ENCODE results near the gene NALF2. TPM values are rescaled to one million over a fixed set of nuclear protein-coding genes. Genes with fewer than 3 reads are reported as not detected.

Gene NALF2
- 1 to 10 TPM in 2 of 7 donors, under 1 TPM in 4, not detected in 1; 0.07 to 3.7 (median 0.46) TPM for total RNA-seq
- polyA plus RNA-seq, result under 1 TPM in 2 of 3 donors, not detected in 1; 0.03 to 0.06 TPM
- long read RNA-seq, donor 1, result 0 reads
- long read RNA-seq, donor 2, result 0 reads

- Histone ChIP-seq H3K27me3 (replicated peaks in 1 of 7) (peaks cover 0 to 66% (median 27%) of the 10 kb centered on the region in 7 donors), H3K4me1 (peaks cover 0 to 22% (median 3%) of the 10 kb centered on the region in 6 donors), H3K9me3 (no peaks in the 10 kb centered on the region), H3K4me3 (peak within 1 kb of the TSS; percentile 22 to 71 (median 38)), H3K27ac (peak within 1 kb of the TSS in 1 of 8 donors; percentile 38), H3K36me3 (no peaks in the 10 kb centered on the region)
- 0 to 43% (median 4%) methylated on average over 11 to 59 of the region's 66 CpGs for WGBS, 5 donors
- intact Hi-C loops (cut with DNase I; ENCODE audit: low total_unique reads), result no loop called here
- TF ChIP-seq POLR2AphosphoS5 (IDR thresholded peaks at IDR 0.05) (no peak), POLR2A (IDR thresholded peaks at IDR 0.05) (no peak), CTCF (IDR thresholded peaks at IDR 0.05 in 8 of 11, conservative IDR thresholded peaks at IDR 0.05 in 3 of 11) (no peak)
- DNase-seq, result no peak
Observed at GRCh38 chrX:69503782-69504625, at the start of gene NALF2. TSS of gene NALF2 (plus strand) at chrX:69504326. CDS start at chrX:69505283, 957 bp downstream.

- Histone ChIP-seq H3K4me1 (no peaks in the 10 kb centered on the region), H3K27me3 (replicated peaks in 1 of 7) (no peaks in the 10 kb centered on the region), H3K36me3 (no peaks in the 10 kb centered on the region), H3K4me3 (no peak overlapping the region), H3K27ac (no peak overlapping the region), H3K9me3 (peaks cover 0 to 3% (median 0%) of the 10 kb centered on the region in 8 donors)
- 63 to 81% (median 75%) methylated on average over 6 of the region's 6 CpGs for WGBS, 5 donors
- intact Hi-C loops (cut with DNase I; ENCODE audit: low total_unique reads), result no loop called here
- no peak for DNase-seq
- TF ChIP-seq CTCF (IDR thresholded peaks at IDR 0.05 in 8 of 11, conservative IDR thresholded peaks at IDR 0.05 in 3 of 11) (no peak), POLR2A (IDR thresholded peaks at IDR 0.05) (no peak), POLR2AphosphoS5 (IDR thresholded peaks at IDR 0.05) (no peak)
Observed at GRCh38 chrX:69457756-69458155, 46.4 kb upstream of the NALF2 start.

GRCh38 chrX:69466546-69466945 lies 37.6 kb upstream of the NALF2 start:
- Histone ChIP-seq H3K27ac (no peak overlapping the region), H3K9me3 (peaks cover 0 to 3% (median 0%) of the 10 kb centered on the region in 8 donors), H3K4me3 (no peak overlapping the region), H3K27me3 (replicated peaks in 1 of 7) (peaks cover 0 to 13% (median 0%) of the 10 kb centered on the region in 7 donors), H3K36me3 (no peaks in the 10 kb centered on the region), H3K4me1 (no peaks in the 10 kb centered on the region)
- no peak for DNase-seq
- WGBS, 5 donors, result 68 to 94% (median 78%) methylated on average over 1 of the region's 1 CpG
- intact Hi-C loops (cut with DNase I; ENCODE audit: low total_unique reads), result no loop called here
- TF ChIP-seq POLR2A (IDR thresholded peaks at IDR 0.05) (no peak), POLR2AphosphoS5 (IDR thresholded peaks at IDR 0.05) (no peak), CTCF (IDR thresholded peaks at IDR 0.05 in 8 of 11, conservative IDR thresholded peaks at IDR 0.05 in 3 of 11) (no peak)

GRCh38 chrX:69469975-69470374 lies 34.2 kb upstream of the NALF2 start:
- no peak for DNase-seq
- intact Hi-C loops (cut with DNase I; ENCODE audit: low total_unique reads), result no loop called here
- H3K9me3 ChIP-seq, result no peaks in the 10 kb centered on the region
- no peaks in the 10 kb centered on the region for H3K4me1 ChIP-seq
- H3K27me3 ChIP-seq (replicated peaks in 1 of 7), result peaks cover 0 to 28% (median 0%) of the 10 kb centered on the region in 7 donors
- H3K27ac ChIP-seq, result no peak overlapping the region
- WGBS, 5 donors, result 74 to 92% (median 83%) methylated on average over 3 to 4 of the region's 4 CpGs
- TF ChIP-seq CTCF (IDR thresholded peaks at IDR 0.05 in 8 of 11, conservative IDR thresholded peaks at IDR 0.05 in 3 of 11) (no peak), POLR2A (IDR thresholded peaks at IDR 0.05) (no peak), POLR2AphosphoS5 (IDR thresholded peaks at IDR 0.05) (no peak)
- no peaks in the 10 kb centered on the region for H3K36me3 ChIP-seq
- no peak overlapping the region for H3K4me3 ChIP-seq

All from spleen (tissue), 13 donors.